Stomach smooth muscle (tissue), 2 donors: ENCODE data around the gene PREX1.

Source experiments
- H3K27ac ChIP-seq: one replicate; pipeline ENCODE4 v1.7.0; 2013; ENCODE audit warnings: mild to moderate bottlenecking, low read length, inconsistent platforms
- H3K27me3 ChIP-seq, 2 donors: one replicate each; pipeline ENCODE4 v1.7.0; 2013; ENCODE audit warnings: low read length in 2 of 2; ENCODE audit not compliant: insufficient read depth in 2 of 2, control insufficient read depth in 1 of 2
- H3K36me3 ChIP-seq, 2 donors: one replicate each; pipeline ENCODE4 v1.7.0; 2013; ENCODE audit warnings: low read length in 2 of 2; ENCODE audit not compliant: control insufficient read depth in 2 of 2, insufficient read depth in 2 of 2
- H3K4me1 ChIP-seq: one replicate; pipeline ENCODE4 v1.7.0; 2013; ENCODE audit warnings: low read length; ENCODE audit not compliant: control insufficient read depth, insufficient read depth
- H3K4me3 ChIP-seq, 2 donors: one replicate each; pipeline ENCODE4 v1.7.0; 2013; ENCODE audit warnings: low read length in 2 of 2
- H3K9ac ChIP-seq, 2 donors: one replicate each; pipeline ENCODE4 v1.7.0; 2013; ENCODE audit warnings: low read length in 2 of 2, mild to moderate bottlenecking in 1 of 2
- H3K9me3 ChIP-seq, 2 donors: one replicate each; pipeline ENCODE4 v1.7.0; 2013; ENCODE audit warnings: low read length in 2 of 2; ENCODE audit not compliant: control insufficient read depth in 2 of 2
- donor health status: healthy.
- donor health status: Pancreatic carcinoma.

Gene PREX1

GRCh38 chr20:48801197-48801596 is 26.6 kb downstream of the PREX1 start:
- Histone ChIP-seq H3K4me3 (no peak overlapping the region), H3K36me3 (no peaks in the 10 kb centered on the region), H3K27me3 (peaks cover 0 to 4% of the 10 kb centered on the region in 2 donors), H3K4me1 (no peaks in the 10 kb centered on the region), H3K27ac (no peak overlapping the region), H3K9ac (no peak overlapping the region), H3K9me3 (no peaks in the 10 kb centered on the region)

- H3K9me3 ChIP-seq: no peaks in the 10 kb centered on the region
- no peak overlapping the region for H3K9ac ChIP-seq
- H3K4me3 ChIP-seq: no peak overlapping the region
- H3K36me3 ChIP-seq: no peaks in the 10 kb centered on the region
- peaks cover 0 to 2% of the 10 kb centered on the region in 2 donors for H3K27me3 ChIP-seq
- no peak overlapping the region for H3K27ac ChIP-seq
- no peaks in the 10 kb centered on the region for H3K4me1 ChIP-seq
These were observed 27.6 kb downstream of the PREX1 start for GRCh38 chr20:48800177-48800576.

DNA sequence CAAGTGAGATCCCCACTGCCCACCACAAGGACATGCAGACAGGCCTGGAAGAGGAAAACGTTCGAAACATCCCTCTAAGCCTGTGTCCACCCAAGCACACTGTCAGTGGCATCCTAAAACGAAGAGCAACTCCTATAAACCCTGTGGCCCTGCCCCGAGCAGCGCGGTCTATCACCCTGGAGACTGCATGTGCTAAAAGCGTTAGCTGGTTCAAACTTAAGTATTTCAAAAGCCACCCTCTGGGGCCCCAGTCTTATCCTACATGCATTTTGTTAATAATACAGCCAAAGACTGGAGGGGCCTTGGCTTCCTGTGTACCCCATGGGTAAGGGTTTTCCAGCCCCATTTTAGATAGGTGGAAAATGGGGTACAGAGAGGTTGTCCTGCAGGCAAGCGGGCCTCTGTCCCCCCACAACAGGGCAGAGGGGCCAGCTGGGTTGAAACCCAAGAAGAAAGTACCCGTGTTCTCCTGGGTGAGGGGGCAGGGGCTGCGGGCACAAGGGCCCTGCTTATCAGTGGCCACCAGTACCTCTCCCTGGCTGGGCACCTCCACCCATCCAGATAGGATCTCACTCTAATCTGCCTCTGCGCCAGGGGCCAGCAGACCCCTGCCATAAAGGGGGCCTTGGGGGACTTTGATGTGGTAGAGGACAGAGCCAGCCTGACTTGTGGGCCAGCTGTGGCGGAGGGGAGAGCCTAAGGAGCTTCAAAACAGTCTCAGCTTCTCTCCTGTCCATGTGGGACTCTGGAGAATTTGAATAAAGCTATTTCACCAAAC is 28.3 kb downstream of the PREX1 start:
- no peaks in the 10 kb centered on the region for H3K4me1 ChIP-seq
- H3K4me3 ChIP-seq: no peak overlapping the region
- H3K27ac ChIP-seq: no peak overlapping the region
- H3K9me3 ChIP-seq: no peaks in the 10 kb centered on the region
- H3K9ac ChIP-seq: no peak overlapping the region
- H3K36me3 ChIP-seq: no peaks in the 10 kb centered on the region
- peaks cover 0 to 2% of the 10 kb centered on the region in 2 donors for H3K27me3 ChIP-seq

- H3K27ac ChIP-seq: no peak overlapping the region
These were observed 29.7 kb downstream of the PREX1 start for GRCh38 chr20:48797850-48798747.

GRCh38 chr20:48797275-48797825 is 30.4 kb downstream of the PREX1 start:
- no peak overlapping the region for H3K9ac ChIP-seq

More at GRCh38 chr20:48797850-48798747, 29.7 kb downstream of the PREX1 start:
- no peaks in the 10 kb centered on the region for H3K9me3 ChIP-seq
- no peak overlapping the region for H3K9ac ChIP-seq
- no peak overlapping the region for H3K4me3 ChIP-seq
- peaks cover 4% of the 10 kb centered on the region for H3K4me1 ChIP-seq
- no peaks in the 10 kb centered on the region for H3K36me3 ChIP-seq
- no peaks in the 10 kb centered on the region for H3K27me3 ChIP-seq

GRCh38 chr20:48795732-48796131 is 32.1 kb downstream of the PREX1 start:
- Histone ChIP-seq H3K9ac (no peak overlapping the region), H3K4me3 (no peak overlapping the region), H3K4me1 (peaks cover 4% of the 10 kb centered on the region), H3K27ac (no peak overlapping the region), H3K27me3 (peaks cover 4 to 5% of the 10 kb centered on the region in 2 donors), H3K36me3 (no peaks in the 10 kb centered on the region), H3K9me3 (no peaks in the 10 kb centered on the region)

More at GRCh38 chr20:48797275-48797825, 30.4 kb downstream of the PREX1 start:
- Histone ChIP-seq H3K9me3 (no peaks in the 10 kb centered on the region), H3K27ac (no peak overlapping the region), H3K36me3 (no peaks in the 10 kb centered on the region), H3K4me3 (no peak overlapping the region), H3K27me3 (no peaks in the 10 kb centered on the region), H3K4me1 (peaks cover 4% of the 10 kb centered on the region)

- peaks cover 4 to 7% of the 10 kb centered on the region in 2 donors for H3K27me3 ChIP-seq
- no peak overlapping the region for H3K9ac ChIP-seq
- H3K27ac ChIP-seq: no peak overlapping the region
- no peak overlapping the region for H3K4me3 ChIP-seq
- no peaks in the 10 kb centered on the region for H3K9me3 ChIP-seq
- H3K36me3 ChIP-seq: no peaks in the 10 kb centered on the region
- H3K4me1 ChIP-seq: peaks cover 4% of the 10 kb centered on the region
These were observed 32.9 kb downstream of the PREX1 start for GRCh38 chr20:48794816-48795457.

DNA sequence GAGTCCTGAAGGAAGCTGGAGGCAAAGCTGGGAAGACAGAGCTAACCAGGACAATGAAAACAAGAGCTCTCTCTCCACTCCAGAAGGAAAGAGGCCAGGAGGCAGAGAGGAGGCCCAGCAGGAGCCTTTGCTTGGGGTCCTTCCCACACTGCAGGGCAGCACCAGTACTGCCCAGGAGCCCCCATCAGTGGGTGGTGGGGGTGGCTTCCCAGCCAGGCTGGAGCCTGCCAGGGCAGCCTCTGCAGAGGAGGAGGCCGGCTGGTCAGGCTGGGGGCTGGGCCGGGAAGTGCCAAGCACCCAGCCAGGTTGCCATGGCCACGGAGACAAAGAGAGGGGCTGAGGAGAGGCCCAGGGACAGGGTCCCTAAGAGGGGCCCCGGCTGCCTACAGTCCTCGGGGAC is 33.4 kb downstream of the PREX1 start:
- Histone ChIP-seq H3K27me3 (peaks cover 4 to 9% of the 10 kb centered on the region in 2 donors), H3K4me3 (no peak overlapping the region), H3K36me3 (no peaks in the 10 kb centered on the region), H3K9me3 (no peaks in the 10 kb centered on the region), H3K4me1 (peaks cover 4% of the 10 kb centered on the region), H3K27ac (no peak overlapping the region), H3K9ac (no peak overlapping the region)

- Histone ChIP-seq H3K4me1 (peaks cover 4% of the 10 kb centered on the region), H3K9ac (no peak overlapping the region), H3K27me3 (peaks cover 4 to 9% of the 10 kb centered on the region in 2 donors), H3K9me3 (no peaks in the 10 kb centered on the region), H3K4me3 (no peak overlapping the region), H3K27ac (no peak overlapping the region), H3K36me3 (no peaks in the 10 kb centered on the region)
These were observed 34.0 kb downstream of the PREX1 start for GRCh38 chr20:48793776-48794175.

DNA sequence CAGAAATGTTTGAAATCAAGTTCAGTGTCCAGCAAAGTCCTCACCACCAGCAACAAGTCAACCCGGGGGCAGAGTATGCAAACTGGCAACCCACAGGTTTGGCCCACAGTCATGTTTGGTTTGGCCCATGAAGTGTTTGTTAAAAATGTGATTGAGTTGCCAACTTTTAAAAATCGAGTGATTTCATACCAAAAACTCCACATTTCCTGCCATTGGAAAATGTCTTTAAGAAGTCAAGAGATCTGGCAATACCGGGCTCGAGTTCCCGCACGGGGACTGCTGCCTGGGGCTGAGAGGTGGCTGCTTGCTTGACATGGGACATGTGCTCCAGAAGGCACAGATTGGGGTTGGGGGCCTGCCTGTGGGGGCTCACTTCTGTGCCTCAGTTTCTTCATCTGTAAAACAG is 36.1 kb downstream of the PREX1 start:
- peaks cover 7% of the 10 kb centered on the region for H3K4me1 ChIP-seq
- H3K27ac ChIP-seq: no peak overlapping the region
- no peak overlapping the region for H3K4me3 ChIP-seq
- H3K27me3 ChIP-seq: peaks cover 4 to 9% of the 10 kb centered on the region in 2 donors
- no peaks in the 10 kb centered on the region for H3K9me3 ChIP-seq
- H3K36me3 ChIP-seq: no peaks in the 10 kb centered on the region
- H3K9ac ChIP-seq: no peak overlapping the region
